H1 (cell line): ENCODE data around the gene ENPP3. TPM values are rescaled to one million over a fixed set of nuclear protein-coding genes. Genes with fewer than 3 reads are reported as not detected.

Experiments used
- CTCF ChIA-PET: fragments of 300-600 bp; sonication (Branson Sonifier 250); formaldehyde crosslinking; loops from one replicate; lab custom pipeline; 2021; ENCODE audit not compliant: partially characterized antibody; lab: Charles Lee
- POLR2A ChIA-PET: fragments of 300-600 bp; sonication (Branson Sonifier 250); formaldehyde crosslinking; loops from one replicate; lab custom pipeline; 2021; ENCODE audit warnings: inconsistent platforms; ENCODE audit not compliant: partially characterized antibody; lab: Charles Lee
- DNase-seq, 2 experiments: peaks; one replicate each; pipeline versions ENCODE4 v3.0.0 to v3.0.0-alpha.2; 2010 to 2022; ENCODE audit warnings: low spot score in 2 of 2, low read depth in 1 of 2, mixed read lengths in 1 of 2
- FAIRE-seq: peaks from 2 replicates; lab custom pipeline; 2011; peaks lifted over from hg19 to GRCh38; lab: Jason Lieb, UNC
- H2AFZ ChIP-seq: 2 replicates; pipeline ENCODE4 v1.8.1; 2012; ENCODE audit warnings: low read length, inconsistent platforms
- H2AK5ac ChIP-seq: 2 replicates; pipeline ENCODE4 v1.6.1; 2013; ENCODE audit warnings: low read depth, low read length
- H2BK120ac ChIP-seq: replicated peaks from 2 replicates; pipeline ENCODE3; 2013; ENCODE audit warnings: low read depth, low read length, inconsistent platforms
- H2BK12ac ChIP-seq: 2 replicates; pipeline ENCODE4 v1.6.1; 2013; ENCODE audit warnings: low read depth, low read length
- H2BK15ac ChIP-seq: 2 replicates; pipeline ENCODE4 v1.6.1; 2013; ENCODE audit warnings: low read length
- H2BK20ac ChIP-seq: 2 replicates; pipeline ENCODE4 v1.6.1; 2013; ENCODE audit warnings: low read length
- H2BK5ac ChIP-seq: 2 replicates; pipeline ENCODE4 v1.6.1; 2013; ENCODE audit warnings: low read depth, low read length
- H3K14ac ChIP-seq: 2 replicates; pipeline ENCODE4 v1.6.1; 2013; ENCODE audit warnings: inconsistent platforms; ENCODE audit not compliant: insufficient read length
- H3K18ac ChIP-seq: 2 replicates; pipeline ENCODE4 v1.6.1; 2013; ENCODE audit warnings: low read length; ENCODE audit errors: extremely low read depth
- H3K23ac ChIP-seq: 2 replicates; pipeline ENCODE4 v1.6.1; 2013; ENCODE audit warnings: inconsistent platforms; ENCODE audit not compliant: insufficient read length
- H3K23me2 ChIP-seq: 2 replicates; pipeline ENCODE4 v1.6.1; 2013; ENCODE audit warnings: low read depth, low read length
- H3K27ac ChIP-seq: 2 replicates; pipeline ENCODE4 v1.6.1; 2011; ENCODE audit warnings: low read depth, low read length, inconsistent platforms
- H3K27me3 ChIP-seq, 4 experiments: replicated peaks in 1 of 4; 1 replicate in 1 of 4; 2 replicates in 3 of 4; pipeline versions ENCODE4 v1.6.1 to v1.8.1; 2011 to 2013; ENCODE audit warnings: low read length in 3 of 4, mild to moderate bottlenecking in 3 of 4, inconsistent platforms in 2 of 4, mixed read lengths in 2 of 4, moderate library complexity in 1 of 4; ENCODE audit not compliant: control insufficient read depth in 3 of 4, insufficient read depth in 3 of 4; ENCODE audit errors: extremely low read depth in 1 of 4
- H3K36me3 ChIP-seq, 4 experiments: 2 replicates each; pipeline versions ENCODE4 v1.6.1 to v1.8.1; 2011 to 2013; ENCODE audit warnings: mild to moderate bottlenecking in 4 of 4, low read length in 3 of 4, moderate library complexity in 2 of 4, control low read depth in 1 of 4, inconsistent platforms in 1 of 4; ENCODE audit not compliant: insufficient read depth in 4 of 4, control insufficient read depth in 2 of 4
- H3K4ac ChIP-seq: replicated peaks from 2 replicates; pipeline ENCODE3; 2013; ENCODE audit warnings: low read length, low read depth, mixed read lengths, inconsistent platforms; ENCODE audit not compliant: insufficient read length
- H3K4me1 ChIP-seq, 4 experiments: replicated peaks in 1 of 4; 1 replicate in 1 of 4; 2 replicates in 3 of 4; pipeline versions ENCODE4 v1.6.1 to v1.8.1; 2011 to 2013; ENCODE audit warnings: low read length in 3 of 4, inconsistent platforms in 2 of 4, mixed read lengths in 1 of 4; ENCODE audit not compliant: insufficient read depth in 4 of 4, control insufficient read depth in 3 of 4
- H3K4me2 ChIP-seq, 2 experiments: 2 replicates each; pipeline versions ENCODE4 v1.6.1 to v1.8.1; 2011 to 2013; ENCODE audit warnings: low read depth in 2 of 2, low read length in 2 of 2, control low read depth in 1 of 2, inconsistent platforms in 1 of 2, mild to moderate bottlenecking in 1 of 2; ENCODE audit not compliant: insufficient read depth in 1 of 2
- H3K4me3 ChIP-seq, 4 experiments: fragments of 200-600, 300-600 bp in 1 of 4; sonication (generic), shearing (Covaris generic), sonication (Bioruptor Twin) in 1 of 4; 2 replicates each; pipeline versions ENCODE4 v1.5.1 to v1.8.1; 2011 to 2016; ENCODE audit warnings: low read length in 4 of 4, low read depth in 3 of 4, control low read depth in 2 of 4, inconsistent platforms in 2 of 4, mild to moderate bottlenecking in 2 of 4, mixed read lengths in 1 of 4, moderate library complexity in 1 of 4; ENCODE audit not compliant: insufficient read depth in 2 of 4; ENCODE audit errors: extremely low read depth in 1 of 4
- H3K56ac ChIP-seq: replicated peaks from 2 replicates; pipeline ENCODE3; 2013; ENCODE audit warnings: low read depth, mild to moderate bottlenecking, mixed read lengths, low read length, inconsistent platforms; ENCODE audit not compliant: insufficient read length
- H3K79me1 ChIP-seq: 2 replicates; pipeline ENCODE4 v1.6.1; 2013; ENCODE audit warnings: low read depth, low read length, control low read depth
- H3K79me2 ChIP-seq, 2 experiments: 2 replicates each; pipeline versions ENCODE4 v1.6.1 to v1.8.1; 2012 to 2013; ENCODE audit warnings: low read length in 2 of 2, mild to moderate bottlenecking in 2 of 2, inconsistent platforms in 1 of 2; ENCODE audit not compliant: insufficient read depth in 2 of 2, control insufficient read depth in 1 of 2
- H3K9ac ChIP-seq, 4 experiments: replicated peaks in 1 of 4; 1 replicate in 1 of 4; 2 replicates in 3 of 4; pipeline versions ENCODE4 v1.6.1 to v1.8.1; 2011 to 2013; ENCODE audit warnings: low read depth in 3 of 4, low read length in 3 of 4, control low read depth in 2 of 4, mild to moderate bottlenecking in 2 of 4, moderate library complexity in 2 of 4, inconsistent platforms in 1 of 4; ENCODE audit errors: extremely low read depth in 1 of 4
- H3K9me3 ChIP-seq, 2 experiments: 2 replicates each; pipeline versions ENCODE4 v1.6.1 to v1.8.1; 2012 to 2013; ENCODE audit warnings: mild to moderate bottlenecking in 2 of 2, moderate library complexity in 2 of 2, control low read depth in 1 of 2, inconsistent platforms in 1 of 2, low read depth in 1 of 2, low read length in 1 of 2, mixed read lengths in 1 of 2; ENCODE audit not compliant: insufficient read depth in 2 of 2
- H4K20me1 ChIP-seq, 2 experiments: replicated peaks in 1 of 2; 2 replicates each; pipeline versions ENCODE3 to v1.8.1; 2011 to 2013; ENCODE audit warnings: inconsistent platforms in 2 of 2, low read length in 2 of 2, mild to moderate bottlenecking in 1 of 2; ENCODE audit not compliant: insufficient read depth in 2 of 2, control insufficient read depth in 1 of 2
- H4K5ac ChIP-seq: 2 replicates; pipeline ENCODE4 v1.6.1; 2013; ENCODE audit warnings: low read length, low read depth, mixed read lengths, inconsistent platforms; ENCODE audit not compliant: insufficient read length
- H4K8ac ChIP-seq: 2 replicates; pipeline ENCODE4 v1.8.0; 2013; ENCODE audit warnings: mild to moderate bottlenecking, moderate library complexity, low read length, inconsistent platforms; ENCODE audit not compliant: insufficient read depth; ENCODE audit errors: extremely low read depth
- H4K91ac ChIP-seq: replicated peaks from 2 replicates; pipeline ENCODE3; 2013; ENCODE audit warnings: low read length, mixed read lengths, inconsistent platforms; ENCODE audit not compliant: insufficient read length
- BCL11A ChIP-seq, 2 experiments: IDR thresholded peaks; one replicate each; pipeline ENCODE4 v1.6.1; 2011; ENCODE audit warnings: low read depth in 2 of 2, low read length in 2 of 2, mild to moderate bottlenecking in 2 of 2
- GTF2F1 ChIP-seq: IDR thresholded peaks from 2 replicates; pipeline ENCODE4 v1.6.1; 2012; ENCODE audit warnings: low read depth, low read length, improper control_type of control experiment, borderline replicate concordance
- polyA plus RNA-seq, 7 experiments: library from polyadenylated mRNA; depleted of rRNA in 3 of 7; stranded (reverse) in 5 of 7; unstranded in 2 of 7; fragments of >200 nt in 5 of 7; fragments of 200-250 nt in 2 of 7; gene quantifications; 1 replicate in 5 of 7; 2 replicates in 1 of 7; 4 replicates in 1 of 7; pipeline versions ENCODE4 v1.2.1 to v1.2.3, GENCODE V29; 2011 to 2013; ENCODE audit warnings: missing spikeins in 2 of 7, mixed read lengths in 2 of 7
- total RNA-seq: library from RNA; stranded (reverse); fragmentation: NEBNext Ultra II Directional; extraction: Animal tissue kit (Norgen Biotek cat#: 25700); gene quantifications from 2 replicates; pipeline ENCODE4 v1.2.1, GENCODE V29; 2021

Gene ENPP3
- total and polyA plus RNA-seq, 2 of the 8 experiments (the other 6 are each of a cell fraction or from before 2014, with no cell fraction given), result 0.11 TPM; not detected in 1

DNA sequence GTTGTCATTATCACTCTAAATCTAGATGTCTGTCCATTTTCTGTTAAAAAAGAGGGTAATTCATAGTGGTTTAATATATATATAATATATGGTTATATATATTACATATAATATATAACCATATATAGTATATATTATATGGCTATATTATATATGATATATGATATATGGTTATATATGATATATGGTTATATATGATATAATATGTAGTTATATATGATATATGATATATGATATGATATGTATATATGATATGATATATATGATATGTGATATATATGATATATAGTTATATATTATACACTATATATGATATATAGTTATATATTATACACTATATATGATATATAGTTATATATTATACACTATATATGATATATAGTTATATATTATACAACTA is 55.5 kb downstream of the ENPP3 start:
- Histone ChIP-seq H3K18ac (no peak overlapping the region), H2BK12ac (no peak overlapping the region), H2BK5ac (no peak overlapping the region), H3K9me3 (no peaks in the 10 kb centered on the region), H2AFZ (no peak overlapping the region), H4K8ac (no peak overlapping the region), H3K56ac (no peak overlapping the region), H3K27ac (no peak overlapping the region), H3K79me2 (no peaks in the 10 kb centered on the region), H4K5ac (no peak overlapping the region), H3K4me3 (no peak overlapping the region), H3K36me3 (no peaks in the 10 kb centered on the region), H3K4me2 (no peak overlapping the region), H4K20me1 (no peaks in the 10 kb centered on the region), H3K4ac (no peak overlapping the region), H4K91ac (no peak overlapping the region), H3K79me1 (no peaks in the 10 kb centered on the region), H3K9ac (no peak overlapping the region), H3K23ac (no peak overlapping the region), H2BK15ac (no peak overlapping the region), H3K23me2 (no peaks in the 10 kb centered on the region), H2AK5ac (no peak overlapping the region), H3K14ac (no peak overlapping the region), H3K4me1 (peaks cover 0 to 3% (median 3%) of the 10 kb centered on the region in 4 experiments; a peak in 3 of 7 replicates), H2BK20ac (no peak overlapping the region), H2BK120ac (no peak overlapping the region), H3K27me3 (no peaks in the 10 kb centered on the region)
- FAIRE-seq, result no peak
- no peak for TF ChIP-seq BCL11A (IDR thresholded peaks at IDR 0.05; ENCODE audit: low read depth in 2 of 2, low read length in 2 of 2)
- no peak for TF ChIP-seq GTF2F1
- CTCF ChIA-PET, result no interaction called here
- DNase-seq, result no peak
- POLR2A ChIA-PET, result no interaction called here
